SK-N-MC (cell line): ENCODE data around the gene AJAP1.

Experiments used
- EZH2 ChIP-seq: fragments of 200-600 bp; sonication (generic); IDR thresholded peaks from one replicate; pipeline ENCODE4 v1.6.1; 2017; ENCODE audit warnings: antibody characterized with exemption
- FOXP2 ChIP-seq: optimal IDR thresholded peaks from 2 replicates; pipeline ENCODE3; 2011; ENCODE audit warnings: mild to moderate bottlenecking, moderate library complexity; ENCODE audit not compliant: insufficient read depth; ENCODE audit errors: extremely low read length, control extremely low read depth
- POLR2AphosphoS5 ChIP-seq: IDR thresholded peaks from 2 replicates; pipeline ENCODE4 v1.6.1; 2012; ENCODE audit warnings: mild to moderate bottlenecking, low read depth, low read length, borderline replicate concordance

GRCh38 chr1:4830707-4831106 lies 176.3 kb downstream of the AJAP1 start:
- TF ChIP-seq POLR2AphosphoS5, result no peak
- no peak for TF ChIP-seq EZH2
- no peak for TF ChIP-seq FOXP2
